ENCODE measurements around the gene NAA11. TPM values are rescaled to one million over a fixed set of nuclear protein-coding genes. Genes with fewer than 3 reads are reported as not detected.

NAA11 gene
- total RNA-seq, 4 donors from 2014 or later: not detected

DNA sequence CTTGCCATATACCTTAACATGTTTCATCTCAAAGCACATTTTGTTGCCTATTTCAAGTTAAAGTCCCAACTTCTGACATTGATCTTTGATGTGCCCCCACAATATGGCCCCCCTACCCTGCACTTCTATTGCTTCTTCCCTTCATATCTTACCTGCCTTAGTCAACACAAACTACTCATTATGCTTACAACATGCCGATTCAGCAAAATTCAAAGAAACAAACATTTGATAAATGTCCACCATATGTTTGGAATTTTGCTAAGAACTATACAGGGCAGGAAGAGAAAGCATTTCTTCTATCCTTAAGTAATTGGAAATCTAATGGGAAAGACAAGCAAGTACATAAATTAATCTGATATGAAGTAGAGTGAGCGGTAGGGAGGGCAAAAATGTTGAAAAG lies 25.6 kb downstream of the NAA11 start:
- H3K4me1 ChIP-seq: no peaks in the 10 kb centered on the region
- H3K4me3 ChIP-seq (replicated peaks in 1 of 3): no peak overlapping the region
- H3K27me3 ChIP-seq: no peaks in the 10 kb centered on the region
- TF ChIP-seq, protein P1, sequence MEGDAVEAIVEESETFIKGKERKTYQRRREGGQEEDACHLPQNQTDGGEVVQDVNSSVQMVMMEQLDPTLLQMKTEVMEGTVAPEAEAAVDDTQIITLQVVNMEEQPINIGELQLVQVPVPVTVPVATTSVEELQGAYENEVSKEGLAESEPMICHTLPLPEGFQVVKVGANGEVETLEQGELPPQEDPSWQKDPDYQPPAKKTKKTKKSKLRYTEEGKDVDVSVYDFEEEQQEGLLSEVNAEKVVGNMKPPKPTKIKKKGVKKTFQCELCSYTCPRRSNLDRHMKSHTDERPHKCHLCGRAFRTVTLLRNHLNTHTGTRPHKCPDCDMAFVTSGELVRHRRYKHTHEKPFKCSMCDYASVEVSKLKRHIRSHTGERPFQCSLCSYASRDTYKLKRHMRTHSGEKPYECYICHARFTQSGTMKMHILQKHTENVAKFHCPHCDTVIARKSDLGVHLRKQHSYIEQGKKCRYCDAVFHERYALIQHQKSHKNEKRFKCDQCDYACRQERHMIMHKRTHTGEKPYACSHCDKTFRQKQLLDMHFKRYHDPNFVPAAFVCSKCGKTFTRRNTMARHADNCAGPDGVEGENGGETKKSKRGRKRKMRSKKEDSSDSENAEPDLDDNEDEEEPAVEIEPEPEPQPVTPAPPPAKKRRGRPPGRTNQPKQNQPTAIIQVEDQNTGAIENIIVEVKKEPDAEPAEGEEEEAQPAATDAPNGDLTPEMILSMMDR (IDR thresholded peaks at IDR 0.05): no peak
- TF ChIP-seq POLR2A (IDR thresholded peaks at IDR 0.05): no peak
- intact Hi-C loops (cut with DNase I): no loop called here
- H3K27ac ChIP-seq: no peak overlapping the region
- H3K9me3 ChIP-seq: no peaks in the 10 kb centered on the region
- no peak for DNase-seq
- 92 to 95% methylated on average over 2 of the region's 2 CpGs for WGBS, 2 donors
- no peaks in the 10 kb centered on the region for H3K36me3 ChIP-seq

- Histone ChIP-seq H3K27ac (no peak overlapping the region), H3K4me1 (no peaks in the 10 kb centered on the region), H3K27me3 (no peaks in the 10 kb centered on the region), H3K4me3 (replicated peaks in 1 of 3) (no peak overlapping the region), H3K36me3 (no peaks in the 10 kb centered on the region), H3K9me3 (no peaks in the 10 kb centered on the region)
- WGBS, 2 donors: 92 to 95% methylated on average over 5 to 6 of the region's 6 CpGs
- TF ChIP-seq, protein P1 (IDR thresholded peaks at IDR 0.05): no peak
- no peak for TF ChIP-seq POLR2A (IDR thresholded peaks at IDR 0.05)
- DNase-seq: no peak
- intact Hi-C loops (cut with DNase I): no loop called here
These were observed 27.4 kb downstream of the NAA11 start for GRCh38 chr4:79298484-79298883.

DNA sequence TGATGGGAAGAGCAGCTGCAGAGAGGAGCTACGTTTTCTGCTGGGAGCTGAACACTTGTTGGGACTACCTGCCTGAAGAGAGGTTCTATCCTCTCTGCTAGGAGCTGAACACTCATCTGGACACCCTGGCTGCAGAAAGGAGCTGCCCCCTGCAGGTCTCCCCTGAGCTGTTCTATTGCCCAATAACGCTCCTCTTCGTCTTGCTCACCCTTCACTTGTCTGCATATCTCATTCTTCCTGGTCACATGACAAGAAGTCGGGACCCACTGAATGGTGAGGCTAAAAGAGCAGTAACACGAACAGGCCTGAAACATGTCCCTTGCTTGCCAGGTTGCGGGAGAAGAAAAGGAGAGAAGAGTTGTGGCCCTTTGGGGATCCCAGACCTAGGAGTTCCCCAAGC lies 27.8 kb downstream of the NAA11 start:
- intact Hi-C loops (cut with DNase I): no loop called here
- 87 to 91% methylated on average over 6 of the region's 6 CpGs for WGBS, 2 donors
- TF ChIP-seq POLR2A (IDR thresholded peaks at IDR 0.05): no peak
- TF ChIP-seq, protein P1 (IDR thresholded peaks at IDR 0.05): no peak

GRCh38 chr4:79297479-79297878 lies 28.4 kb downstream of the NAA11 start:
- 90 to 100% methylated on average over 3 to 4 of the region's 4 CpGs for WGBS, 2 donors
- intact Hi-C loops (cut with DNase I): no loop called here
- H3K27ac ChIP-seq: no peak overlapping the region

More for the DNA sequence above, 27.8 kb downstream of the NAA11 start:
- H3K4me1 ChIP-seq: no peaks in the 10 kb centered on the region
- no peak overlapping the region for H3K4me3 ChIP-seq (replicated peaks in 1 of 3)
- H3K36me3 ChIP-seq: no peaks in the 10 kb centered on the region
- no peak overlapping the region for H3K27ac ChIP-seq
- DNase-seq: no peak
- H3K9me3 ChIP-seq: no peaks in the 10 kb centered on the region
- H3K27me3 ChIP-seq: no peaks in the 10 kb centered on the region

DNA sequence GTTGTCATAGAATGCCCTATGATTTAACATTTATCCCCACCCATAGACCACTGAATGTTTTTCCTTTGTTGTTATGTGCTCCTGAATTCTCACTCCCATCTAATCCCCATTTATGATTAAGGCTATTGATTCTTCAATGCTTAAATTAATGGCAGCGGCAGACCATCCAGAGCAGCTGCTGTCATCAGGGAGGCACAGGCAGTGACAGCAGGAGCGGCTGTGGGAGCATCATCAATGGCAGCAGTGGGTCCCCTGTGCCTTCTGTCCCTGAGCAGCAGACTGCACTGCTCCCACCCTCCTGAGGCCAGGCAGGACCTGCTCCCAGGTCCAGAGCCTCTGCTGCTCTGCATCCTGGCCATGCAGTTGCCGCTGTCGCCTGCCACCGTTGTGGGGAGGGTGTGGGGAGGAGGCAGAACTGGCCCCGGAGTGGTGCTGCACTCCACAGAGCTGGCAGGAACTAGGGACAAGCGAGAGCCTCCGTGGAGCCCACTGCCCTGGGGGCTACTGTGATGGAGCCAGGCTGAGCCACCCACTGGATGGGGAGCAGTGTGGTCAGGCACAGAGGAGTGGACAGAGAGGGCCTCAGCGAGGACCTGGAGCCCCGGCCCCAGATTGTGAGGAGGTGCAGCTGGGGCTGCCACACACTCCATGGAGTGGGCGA lies 29.0 kb downstream of the NAA11 start:
- H3K27me3 ChIP-seq: no peaks in the 10 kb centered on the region
- DNase-seq: no peak
- H3K27ac ChIP-seq: no peak overlapping the region
- no peaks in the 10 kb centered on the region for H3K36me3 ChIP-seq
- H3K4me1 ChIP-seq: no peaks in the 10 kb centered on the region
- no peaks in the 10 kb centered on the region for H3K9me3 ChIP-seq
- WGBS, 2 donors: 83 to 90% methylated on average over 4 to 8 of the region's 11 CpGs
- no peak overlapping the region for H3K4me3 ChIP-seq (replicated peaks in 1 of 3)
- intact Hi-C loops (cut with DNase I): no loop called here
- TF ChIP-seq POLR2A (IDR thresholded peaks at IDR 0.05): no peak
- TF ChIP-seq, protein P1 (IDR thresholded peaks at IDR 0.05): no peak

More at GRCh38 chr4:79297479-79297878, 28.4 kb downstream of the NAA11 start:
- Histone ChIP-seq H3K4me3 (replicated peaks in 1 of 3) (no peak overlapping the region), H3K27me3 (no peaks in the 10 kb centered on the region), H3K4me1 (no peaks in the 10 kb centered on the region), H3K9me3 (no peaks in the 10 kb centered on the region), H3K36me3 (no peaks in the 10 kb centered on the region)
- TF ChIP-seq POLR2A (IDR thresholded peaks at IDR 0.05): no peak
- TF ChIP-seq, protein P1 (IDR thresholded peaks at IDR 0.05): no peak
- no peak for DNase-seq

Data from thyroid gland (tissue), 4 donors.